Measurements from ENCODE around the gene BBS9.

DNA sequence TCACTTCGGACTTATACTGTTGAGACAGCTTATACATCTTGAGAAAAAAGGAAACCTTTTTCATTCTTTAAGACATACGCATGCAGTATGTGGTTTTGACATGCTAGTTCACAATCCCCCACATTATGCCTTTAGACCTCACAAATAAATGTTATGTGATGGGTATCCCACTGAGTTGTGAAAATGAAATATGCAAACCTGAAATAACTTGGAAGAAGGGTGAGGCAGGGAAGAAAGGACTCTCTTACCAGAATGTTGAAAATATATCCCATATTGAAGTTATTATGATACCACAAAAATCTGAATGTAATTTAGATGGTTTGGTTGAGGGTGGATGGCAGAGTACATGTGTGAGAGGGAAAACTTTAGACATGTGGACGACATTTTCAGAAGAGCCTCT is 379.8 kb downstream of the BBS9 start:
- TF ChIP-seq POLR2A (IDR thresholded peaks at IDR 0.05) = no peak
- TF ChIP-seq, protein P1, sequence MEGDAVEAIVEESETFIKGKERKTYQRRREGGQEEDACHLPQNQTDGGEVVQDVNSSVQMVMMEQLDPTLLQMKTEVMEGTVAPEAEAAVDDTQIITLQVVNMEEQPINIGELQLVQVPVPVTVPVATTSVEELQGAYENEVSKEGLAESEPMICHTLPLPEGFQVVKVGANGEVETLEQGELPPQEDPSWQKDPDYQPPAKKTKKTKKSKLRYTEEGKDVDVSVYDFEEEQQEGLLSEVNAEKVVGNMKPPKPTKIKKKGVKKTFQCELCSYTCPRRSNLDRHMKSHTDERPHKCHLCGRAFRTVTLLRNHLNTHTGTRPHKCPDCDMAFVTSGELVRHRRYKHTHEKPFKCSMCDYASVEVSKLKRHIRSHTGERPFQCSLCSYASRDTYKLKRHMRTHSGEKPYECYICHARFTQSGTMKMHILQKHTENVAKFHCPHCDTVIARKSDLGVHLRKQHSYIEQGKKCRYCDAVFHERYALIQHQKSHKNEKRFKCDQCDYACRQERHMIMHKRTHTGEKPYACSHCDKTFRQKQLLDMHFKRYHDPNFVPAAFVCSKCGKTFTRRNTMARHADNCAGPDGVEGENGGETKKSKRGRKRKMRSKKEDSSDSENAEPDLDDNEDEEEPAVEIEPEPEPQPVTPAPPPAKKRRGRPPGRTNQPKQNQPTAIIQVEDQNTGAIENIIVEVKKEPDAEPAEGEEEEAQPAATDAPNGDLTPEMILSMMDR (IDR thresholded peaks at IDR 0.05) = no peak

All from testis (tissue), 2 donors.